ENCODE measurements around the gene C2CD4D. TPM values are rescaled to one million over a fixed set of nuclear protein-coding genes. Genes with fewer than 3 reads are reported as not detected.

Gene C2CD4D
- polyA plus RNA-seq, 1 donor from 2014 or later, result not detected

DNA sequence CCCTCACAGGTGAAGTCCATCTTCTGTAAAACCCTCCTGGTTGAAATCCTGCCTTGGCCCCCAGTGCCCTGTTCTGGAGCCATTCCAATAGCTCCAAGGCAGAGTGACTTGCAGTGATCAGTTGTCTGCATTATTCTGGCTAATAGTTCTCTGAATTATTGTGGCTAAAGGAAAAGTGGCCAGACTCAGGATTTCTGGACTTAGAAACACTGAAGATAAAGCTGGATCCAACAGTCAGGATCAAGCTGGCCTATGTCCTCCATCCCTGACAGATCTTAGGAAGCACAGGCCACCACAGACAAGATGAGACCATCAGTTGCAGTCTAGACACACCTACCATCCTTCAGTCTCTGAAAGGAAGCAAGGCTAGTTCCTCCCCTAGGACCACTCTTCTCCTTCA lies 801 bp upstream of the C2CD4D start:
- H4K20me1 ChIP-seq (ENCODE audit: insufficient read depth), result no peaks in the 10 kb centered on the region
- peaks cover 57% of the 10 kb centered on the region for H3K27me3 ChIP-seq (ENCODE audit: insufficient read depth, low read depth, low read length)
- no peak overlapping the region for H3K9ac ChIP-seq (ENCODE audit: low read length)
- H3K27ac ChIP-seq (ENCODE audit: low read length), result no peak overlapping the region
- H3K36me3 ChIP-seq (ENCODE audit: insufficient read depth, low read length), result no peaks in the 10 kb centered on the region
- H3F3A ChIP-seq (ENCODE audit: insufficient read depth, low read length, poor library complexity, severe bottlenecking), result no peaks in the 10 kb centered on the region
- H3K4me3 ChIP-seq (ENCODE audit: low read length), result no peak overlapping the region
- no peak overlapping the region for H3K4me2 ChIP-seq (ENCODE audit: low read length)
- TF ChIP-seq TAF1 (IDR thresholded peaks at IDR 0.05; ENCODE audit: low read depth), result no peak
- no peak for TF ChIP-seq SMC3 (conservative IDR thresholded peaks at IDR 0.05; ENCODE audit: poor library complexity)
- H3K9me3 ChIP-seq (ENCODE audit: low read length), result no peaks in the 10 kb centered on the region
- no peaks in the 10 kb centered on the region for H3K9me2 ChIP-seq (ENCODE audit: insufficient read depth, low read length)
- no peaks in the 10 kb centered on the region for H3K79me2 ChIP-seq (replicated peaks; ENCODE audit: insufficient read depth, low read length)
- no peak overlapping the region for H2AFZ ChIP-seq (ENCODE audit: low read depth, low read length)

DNA sequence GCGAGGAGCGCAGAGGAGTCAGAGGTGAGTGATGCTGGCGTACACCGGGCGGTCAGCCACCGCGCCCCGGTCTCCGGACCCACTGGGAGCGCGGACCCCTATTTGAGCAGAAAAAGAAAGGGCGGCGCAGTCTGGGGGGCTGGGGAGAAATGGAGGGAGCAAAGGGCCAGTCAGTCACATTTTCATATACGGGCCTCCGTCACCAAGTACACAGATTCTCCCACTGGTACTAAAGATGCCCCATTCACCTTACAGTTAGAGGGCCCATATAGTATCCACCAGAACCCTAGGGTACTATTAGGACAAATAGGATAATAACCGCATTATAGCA lies 573 bp downstream of the C2CD4D start:
- H3K79me2 ChIP-seq (replicated peaks; ENCODE audit: insufficient read depth, low read length), result no peaks in the 10 kb centered on the region
- no peaks in the 10 kb centered on the region for H4K20me1 ChIP-seq (ENCODE audit: insufficient read depth)
- H3K27me3 ChIP-seq (ENCODE audit: insufficient read depth, low read depth, low read length), result peaks cover 57% of the 10 kb centered on the region
- no peaks in the 10 kb centered on the region for H3K36me3 ChIP-seq (ENCODE audit: insufficient read depth, low read length)
- H3F3A ChIP-seq (ENCODE audit: insufficient read depth, low read length, poor library complexity, severe bottlenecking), result no peaks in the 10 kb centered on the region
- H3K9me2 ChIP-seq (ENCODE audit: insufficient read depth, low read length), result no peaks in the 10 kb centered on the region
- no peak overlapping the region for H3K27ac ChIP-seq (ENCODE audit: low read length)
- H3K4me3 ChIP-seq (ENCODE audit: low read length), result peak overlapping the region; percentile 33
- no peak overlapping the region for H2AFZ ChIP-seq (ENCODE audit: low read depth, low read length)
- TF ChIP-seq SMC3 (conservative IDR thresholded peaks at IDR 0.05; ENCODE audit: poor library complexity) (no peak), RAD21 (conservative IDR thresholded peaks at IDR 0.05) (no peak), EP300 (conservative IDR thresholded peaks at IDR 0.05; ENCODE audit: poor library complexity, severe bottlenecking) (no peak), TAF1 (IDR thresholded peaks at IDR 0.05; ENCODE audit: low read depth) (no peak), MXI1 (conservative IDR thresholded peaks at IDR 0.05; ENCODE audit: poor library complexity, severe bottlenecking) (no peak), POLR2AphosphoS5 (IDR thresholded peaks at IDR 0.05) (no peak), EZH2 (IDR thresholded peaks at IDR 0.05; ENCODE audit: borderline replicate concordance, insufficient read depth, low read length, poor library complexity, severe bottlenecking) (no peak)
- TF ChIP-seq, protein P1, sequence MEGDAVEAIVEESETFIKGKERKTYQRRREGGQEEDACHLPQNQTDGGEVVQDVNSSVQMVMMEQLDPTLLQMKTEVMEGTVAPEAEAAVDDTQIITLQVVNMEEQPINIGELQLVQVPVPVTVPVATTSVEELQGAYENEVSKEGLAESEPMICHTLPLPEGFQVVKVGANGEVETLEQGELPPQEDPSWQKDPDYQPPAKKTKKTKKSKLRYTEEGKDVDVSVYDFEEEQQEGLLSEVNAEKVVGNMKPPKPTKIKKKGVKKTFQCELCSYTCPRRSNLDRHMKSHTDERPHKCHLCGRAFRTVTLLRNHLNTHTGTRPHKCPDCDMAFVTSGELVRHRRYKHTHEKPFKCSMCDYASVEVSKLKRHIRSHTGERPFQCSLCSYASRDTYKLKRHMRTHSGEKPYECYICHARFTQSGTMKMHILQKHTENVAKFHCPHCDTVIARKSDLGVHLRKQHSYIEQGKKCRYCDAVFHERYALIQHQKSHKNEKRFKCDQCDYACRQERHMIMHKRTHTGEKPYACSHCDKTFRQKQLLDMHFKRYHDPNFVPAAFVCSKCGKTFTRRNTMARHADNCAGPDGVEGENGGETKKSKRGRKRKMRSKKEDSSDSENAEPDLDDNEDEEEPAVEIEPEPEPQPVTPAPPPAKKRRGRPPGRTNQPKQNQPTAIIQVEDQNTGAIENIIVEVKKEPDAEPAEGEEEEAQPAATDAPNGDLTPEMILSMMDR (IDR thresholded peaks at IDR 0.05; ENCODE audit: poor library complexity, severe bottlenecking), result no peak
- TF ChIP-seq, protein P2, sequence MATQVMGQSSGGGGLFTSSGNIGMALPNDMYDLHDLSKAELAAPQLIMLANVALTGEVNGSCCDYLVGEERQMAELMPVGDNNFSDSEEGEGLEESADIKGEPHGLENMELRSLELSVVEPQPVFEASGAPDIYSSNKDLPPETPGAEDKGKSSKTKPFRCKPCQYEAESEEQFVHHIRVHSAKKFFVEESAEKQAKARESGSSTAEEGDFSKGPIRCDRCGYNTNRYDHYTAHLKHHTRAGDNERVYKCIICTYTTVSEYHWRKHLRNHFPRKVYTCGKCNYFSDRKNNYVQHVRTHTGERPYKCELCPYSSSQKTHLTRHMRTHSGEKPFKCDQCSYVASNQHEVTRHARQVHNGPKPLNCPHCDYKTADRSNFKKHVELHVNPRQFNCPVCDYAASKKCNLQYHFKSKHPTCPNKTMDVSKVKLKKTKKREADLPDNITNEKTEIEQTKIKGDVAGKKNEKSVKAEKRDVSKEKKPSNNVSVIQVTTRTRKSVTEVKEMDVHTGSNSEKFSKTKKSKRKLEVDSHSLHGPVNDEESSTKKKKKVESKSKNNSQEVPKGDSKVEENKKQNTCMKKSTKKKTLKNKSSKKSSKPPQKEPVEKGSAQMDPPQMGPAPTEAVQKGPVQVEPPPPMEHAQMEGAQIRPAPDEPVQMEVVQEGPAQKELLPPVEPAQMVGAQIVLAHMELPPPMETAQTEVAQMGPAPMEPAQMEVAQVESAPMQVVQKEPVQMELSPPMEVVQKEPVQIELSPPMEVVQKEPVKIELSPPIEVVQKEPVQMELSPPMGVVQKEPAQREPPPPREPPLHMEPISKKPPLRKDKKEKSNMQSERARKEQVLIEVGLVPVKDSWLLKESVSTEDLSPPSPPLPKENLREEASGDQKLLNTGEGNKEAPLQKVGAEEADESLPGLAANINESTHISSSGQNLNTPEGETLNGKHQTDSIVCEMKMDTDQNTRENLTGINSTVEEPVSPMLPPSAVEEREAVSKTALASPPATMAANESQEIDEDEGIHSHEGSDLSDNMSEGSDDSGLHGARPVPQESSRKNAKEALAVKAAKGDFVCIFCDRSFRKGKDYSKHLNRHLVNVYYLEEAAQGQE (IDR thresholded peaks at IDR 0.05; ENCODE audit: borderline replicate concordance), result no peak
- H3K9ac ChIP-seq (ENCODE audit: low read length), result no peak overlapping the region
- H3K9me3 ChIP-seq (ENCODE audit: low read length), result no peaks in the 10 kb centered on the region
- no peak overlapping the region for H3K4me2 ChIP-seq (ENCODE audit: low read length)
